ENCODE data around the gene CAMP. TPM values are rescaled to one million over a fixed set of nuclear protein-coding genes. Genes with fewer than 3 reads are reported as not detected.
A peak's percentile ranks its signal among the peaks of the same experiment; 100 is the strongest.

Gene CAMP
- total and polyA plus RNA-seq, 2 of the 13 experiments (the other 11 are each of a cell fraction or from before 2014, with no cell fraction given): not detected

GRCh38 chr3:48232734-48233133, 9.4 kb downstream of the CAMP start (continued):
- TF ChIP-seq TRIM24 (CRISPR knock-in tag; IDR thresholded peaks at IDR 0.05): no peak
- TF ChIP-seq ZNF792 (CRISPR knock-in tag; IDR thresholded peaks at IDR 0.05): 0 out of 2 replicates have a peak, but pooled peaks have one; percentile 32
- no peak for TF ChIP-seq HHEX (CRISPR knock-in tag; IDR thresholded peaks at IDR 0.05)
- peak; percentile 57 for TF ChIP-seq HOMEZ (CRISPR knock-in tag; IDR thresholded peaks at IDR 0.05; ENCODE audit: low read depth)
- TF ChIP-seq ZNF253 (CRISPR knock-in tag; IDR thresholded peaks at IDR 0.05; ENCODE audit: borderline replicate concordance): no peak
- no peak for TF ChIP-seq TERF1 (CRISPR knock-in tag; IDR thresholded peaks at IDR 0.05)
- TF ChIP-seq PHF20 (CRISPR knock-in tag; IDR thresholded peaks at IDR 0.05): peak; percentile 21; the same call in 1 of the 2 replicates
- TF ChIP-seq JUN (CRISPR knock-in tag; IDR thresholded peaks at IDR 0.05): no peak
- TF ChIP-seq KDM3A (CRISPR knock-in tag; IDR thresholded peaks at IDR 0.05; ENCODE audit: low read depth): 0 out of 2 replicates have a peak, but pooled peaks have one; percentile 28
- no peak for TF ChIP-seq ZBTB46 (CRISPR knock-in tag; IDR thresholded peaks at IDR 0.05; ENCODE audit: borderline replicate concordance)
- TF ChIP-seq HMGXB4 (CRISPR knock-in tag; IDR thresholded peaks at IDR 0.05; ENCODE audit: borderline replicate concordance in 1 of 2, low read depth in 1 of 2): peak; percentile 38 to 78; a peak in 2 of 4 replicates
- peak; percentile 84 for TF ChIP-seq POGZ (CRISPR knock-in tag; IDR thresholded peaks at IDR 0.05)
- TF ChIP-seq ZNF687 (CRISPR knock-in tag; IDR thresholded peaks at IDR 0.05): no peak
- no peak for TF ChIP-seq TBX3 (IDR thresholded peaks at IDR 0.05; ENCODE audit: borderline replicate concordance)
- 0 out of 2 replicates have a peak, but pooled peaks have one; percentile 50 for TF ChIP-seq PITX1 (CRISPR knock-in tag; IDR thresholded peaks at IDR 0.05)
- no peak for TF ChIP-seq MLXIP (CRISPR knock-in tag; IDR thresholded peaks at IDR 0.05; ENCODE audit: borderline replicate concordance)

Measured in HepG2 (cell line).